K562 (cell line): ENCODE results near the gene CLTC. TPM values are rescaled to one million over a fixed set of nuclear protein-coding genes. Genes with fewer than 3 reads are reported as not detected.

Experiments
- ATAC-seq: fragments of 200-7000 bp; cut with Tn5 transposase; 3 replicates; pipeline ENCODE4 v1.9.1; 2020; ENCODE audit warnings: moderate library complexity
- BruUV-seq: library from RNA; stranded (reverse); fragments of 400-500 nt; replicated peaks from 2 replicates; lab custom pipeline; 2021; lab: Mats Ljungman, UMichigan
- CTCF ChIA-PET: fragments of 300-600 bp; formaldehyde crosslinking; extraction: SDS; loops from one replicate; lab custom pipeline; 2021; ENCODE audit warnings: low intra/inter-chr PET ratio; lab: Yijun Ruan, JAX
- POLR2A ChIA-PET: fragments of 300-600, 350-650 bp; sonication (Branson Sonifier 250); formaldehyde crosslinking; extraction: SDS; loops from one replicate; lab custom pipeline; 2021; ENCODE audit warnings: antibody characterized with exemption, inconsistent platforms; lab: Yijun Ruan, JAX
- DNase-seq, 4 experiments: peaks; one replicate each; pipeline versions ENCODE4 v3.0.0 to v3.0.0-alpha.2; 2011 to 2018; ENCODE audit warnings: low spot score in 3 of 4, mixed read lengths in 3 of 4; ENCODE audit errors: extremely low read depth in 1 of 4
- FAIRE-seq: peaks from 2 replicates; lab custom pipeline; 2011; peaks lifted over from hg19 to GRCh38; lab: Jason Lieb, UNC
- H2AFZ ChIP-seq: 2 replicates; pipeline ENCODE4 v1.6.0; 2011; ENCODE audit warnings: low read depth, low read length, control low read depth, inconsistent platforms
- H3K27ac ChIP-seq: fragments of 200-600 bp; 3 replicates; pipeline ENCODE4 v1.8.0; 2011; ENCODE audit warnings: low read depth, mild to moderate bottlenecking, control low read depth, inconsistent platforms, low read length, moderate library complexity, mixed read lengths; ENCODE audit errors: extremely low read depth
- H3K27me3 ChIP-seq, 2 experiments: fragments of 300-600 bp in 1 of 2; 2 replicates in 1 of 2; 3 replicates in 1 of 2; pipeline versions ENCODE4 v1.6.0 to v1.8.0; 2011; ENCODE audit warnings: inconsistent platforms in 2 of 2, low read length in 2 of 2, mild to moderate bottlenecking in 1 of 2, mixed read lengths in 1 of 2, moderate library complexity in 1 of 2; ENCODE audit not compliant: control insufficient read depth in 2 of 2, insufficient read depth in 2 of 2
- H3K36me3 ChIP-seq: fragments of 300-600 bp; 3 replicates; pipeline ENCODE4 v1.8.0; 2011; ENCODE audit warnings: mild to moderate bottlenecking, low read length, inconsistent platforms; ENCODE audit not compliant: control insufficient read depth, insufficient read depth
- H3K4me1 ChIP-seq, 2 experiments: fragments of 200-600 bp in 1 of 2; replicated peaks in 1 of 2; 2 replicates in 1 of 2; 3 replicates in 1 of 2; pipeline versions ENCODE4 v1.5.1 to v1.8.0; 2011; ENCODE audit warnings: inconsistent platforms in 2 of 2, low read length in 2 of 2, mild to moderate bottlenecking in 1 of 2, mixed read lengths in 1 of 2, moderate library complexity in 1 of 2; ENCODE audit not compliant: control insufficient read depth in 2 of 2, insufficient read depth in 2 of 2
- H3K4me2 ChIP-seq: 2 replicates; pipeline ENCODE4 v1.6.1; 2011; ENCODE audit warnings: low read length, control low read depth, inconsistent platforms, mixed read lengths; ENCODE audit not compliant: insufficient read depth
- H3K4me3 ChIP-seq: fragments of 200-600 bp; sonication (generic), shearing (Covaris generic); 2 replicates; pipeline ENCODE4 v1.5.1; 2016; ENCODE audit warnings: control low read depth, inconsistent platforms
- H3K79me2 ChIP-seq: fragments of 200-600 bp; 3 replicates; pipeline ENCODE4 v1.8.0; 2011; ENCODE audit warnings: low read length, inconsistent platforms; ENCODE audit not compliant: control insufficient read depth, insufficient read depth
- H3K9ac ChIP-seq, 2 experiments: 2 replicates each; pipeline versions ENCODE4 v1.6.0 to v1.6.1; 2011; ENCODE audit warnings: low read depth in 2 of 2, low read length in 2 of 2, control low read depth in 1 of 2, inconsistent platforms in 1 of 2, mild to moderate bottlenecking in 1 of 2, mixed read lengths in 1 of 2; ENCODE audit not compliant: insufficient read depth in 1 of 2
- H3K9me1 ChIP-seq: one replicate; pipeline ENCODE4 v1.6.0; 2011; ENCODE audit warnings: inconsistent platforms, mild to moderate bottlenecking, low read length, moderate library complexity; ENCODE audit not compliant: control insufficient read depth, insufficient read depth
- H3K9me3 ChIP-seq: replicated peaks from 2 replicates; pipeline ENCODE4 v1.5.1; 2011; ENCODE audit warnings: low read depth, low read length, inconsistent platforms; ENCODE audit not compliant: control insufficient read depth, insufficient read depth
- H4K20me1 ChIP-seq: replicated peaks from 2 replicates; pipeline ENCODE4 v1.6.1; 2011; ENCODE audit warnings: low read length, inconsistent platforms, mixed read lengths; ENCODE audit not compliant: control insufficient read depth, insufficient read depth
- ARID2 ChIP-seq: fragments of 450-650 bp; IDR thresholded peaks from 2 replicates; pipeline ENCODE4 v1.6.1; 2017; ENCODE audit warnings: antibody characterized with exemption, mild to moderate bottlenecking
- CHD1 ChIP-seq: fragments of 200-600 bp; sonication (generic); IDR thresholded peaks from one replicate; pipeline ENCODE4 v1.6.1; 2012; ENCODE audit warnings: mild to moderate bottlenecking, moderate library complexity, low read length, inconsistent platforms
- DPF2 ChIP-seq: fragments of 450-650 bp; IDR thresholded peaks from 2 replicates; pipeline ENCODE4 v1.6.1; 2016
- ELF2 ChIP-seq: fragments of 250-450 bp; sonication (Bioruptor Pico); IDR thresholded peaks from 2 replicates; pipeline ENCODE4 v1.5.0; 2021; ENCODE audit warnings: mild to moderate bottlenecking
- ESRRB ChIP-seq: fragments of 250-450 bp; sonication (Bioruptor Pico); IDR thresholded peaks from 2 replicates; pipeline ENCODE4 v1.5.0; 2020; ENCODE audit warnings: mild to moderate bottlenecking, moderate library complexity, borderline replicate concordance
- GTF2F1 ChIP-seq: IDR thresholded peaks from 2 replicates; pipeline ENCODE4 v1.6.1; 2011; ENCODE audit warnings: low read depth, low read length, improper control_type of control experiment
- KLF10 ChIP-seq: fragments of 250-450 bp; sonication (Bioruptor Pico); IDR thresholded peaks from 2 replicates; pipeline ENCODE4 v1.6.1; 2021; ENCODE audit warnings: matching md5 sums
- NFE2 ChIP-seq: IDR thresholded peaks from 2 replicates; pipeline ENCODE4 v1.6.1; 2014; ENCODE audit warnings: antibody characterized with exemption, low read depth
- POLR2A ChIP-seq: fragments of 450-650 bp; conservative IDR thresholded peaks from 2 replicates; pipeline ENCODE4 v1.6.1; 2016
- PRPF4 ChIP-seq: fragments of 200-400 bp; formaldehyde crosslinking; IDR thresholded peaks from one replicate; pipeline ENCODE4 v1.6.1; 2017; ENCODE audit warnings: low read length, low read depth, mild to moderate bottlenecking; ENCODE audit not compliant: insufficient read depth, poor library complexity, severe bottlenecking
- SAP30 ChIP-seq: fragments of 200-600 bp; sonication (generic); IDR thresholded peaks from 2 replicates; pipeline ENCODE4 v1.6.1; 2012; ENCODE audit warnings: borderline replicate concordance, low read depth, mild to moderate bottlenecking, moderate library complexity, low read length, control low read depth, inconsistent platforms; ENCODE audit not compliant: insufficient read depth, poor library complexity, severe bottlenecking
- TAL1 ChIP-seq: fragments of 450-650 bp; IDR thresholded peaks from 2 replicates; pipeline ENCODE4 v1.6.1; 2016; ENCODE audit warnings: mild to moderate bottlenecking
- TBL1XR1 ChIP-seq, 2 experiments: IDR thresholded peaks; 2 replicates each; pipeline ENCODE4 v1.6.1; 2012; ENCODE audit warnings: improper control_type of control experiment in 2 of 2, low read length in 2 of 2, mild to moderate bottlenecking in 1 of 2
- ZBTB17 ChIP-seq: fragments of 450-650 bp; formaldehyde crosslinking; IDR thresholded peaks from 2 replicates; pipeline ENCODE4 v1.4.0; 2020; ENCODE audit warnings: mild to moderate bottlenecking
- ZFX ChIP-seq: sonication (generic); formaldehyde crosslinking; IDR thresholded peaks from 2 replicates; pipeline ENCODE4 v1.8.0; 2022; ENCODE audit warnings: mild to moderate bottlenecking, missing genetic modification reagents, moderate library complexity
- ZNF175 ChIP-seq: fragments of 200-800 bp; sonication (Bioruptor generic); IDR thresholded peaks from 2 replicates; pipeline ENCODE4 v1.6.1; 2016; ENCODE audit warnings: low read depth, mild to moderate bottlenecking, missing genetic modification characterization, missing compliant biosample characterization
- ZNF280B ChIP-seq: fragments of 250-450 bp; sonication (Bioruptor Pico); IDR thresholded peaks from 2 replicates; pipeline ENCODE4 v1.5.1; 2021; ENCODE audit warnings: mild to moderate bottlenecking
- ZNF609 ChIP-seq: sonication (generic); formaldehyde crosslinking; IDR thresholded peaks from 2 replicates; pipeline ENCODE4 v1.8.1; 2023; ENCODE audit warnings: missing genetic modification reagents, mild to moderate bottlenecking, borderline replicate concordance
- WGBS: fragments of 100-300 bp; shearing (Covaris generic); methylation state at CpG from one replicate; pipeline ENCODE4 v1.1.6; 2016; ENCODE audit warnings: low coverage, mixed read lengths; ENCODE audit not compliant: insufficient coverage; ENCODE audit errors: missing lambda C conversion rate; 5-methylcytosine and 5-hydroxymethylcytosine counted together
- in situ Hi-C: fragments of 300-500 bp; cut with MboI; formaldehyde crosslinking; loops from 4 replicates; pipeline ENCODE4 v1.15.0; 2018; ENCODE audit warnings: inconsistent platforms, mixed read lengths
- intact Hi-C: fragments of 100-400 bp; cut with micrococcal nuclease; formaldehyde crosslinking; loops from 2 replicates; pipeline ENCODE4 v1.14.2; 2022
- polyA plus RNA-seq, 8 experiments: library from polyadenylated mRNA; depleted of rRNA in 4 of 8; stranded (reverse) in 5 of 8; unstranded in 3 of 8; fragments of >200 nt; fragmentation: Nextera tagmentation in 2 of 8; fragmentation: Illumina TruSeq in 1 of 8; extraction: Ambion mirVana in 2 of 8; extraction: Trizol in 1 of 8; gene quantifications; 2 replicates each; pipeline versions ENCODE4 v1.2.1 to v1.2.3, GENCODE V29; 2011 to 2014; ENCODE audit warnings: inconsistent platforms in 1 of 8, missing spikeins in 1 of 8
- total RNA-seq, 7 experiments: library from RNA; depleted of rRNA in 6 of 7; stranded (reverse); fragments of >200 nt in 6 of 7; fragmentation: Illumina TruSeq in 2 of 7; extraction: Trizol in 2 of 7; gene quantifications; 2 replicates each; pipeline versions ENCODE4 v1.2.1 to v1.2.3, GENCODE V29; 2011 to 2021; ENCODE audit warnings: low replicate concordance in 1 of 7

CLTC gene
- total and polyA plus RNA-seq, 9 of the 15 experiments (the other 6 are each of a cell fraction or from before 2014, with no cell fraction given), result 115 to 267 (median 174) TPM

GRCh38 chr17:59707971-59708430, 88.3 kb downstream of the CLTC start:
- POLR2A ChIA-PET, result interaction anchor here (0.6 to 1.9 kb wide), 16 partner anchors 9 to 255 kb away, joined by 3 to 10 read pairs (median 3); partner anchors contain the start of gene CLTC
- WGBS, result under 1% methylated on average over 15 of the region's 15 CpGs
- TF ChIP-seq NFE2 (peak; percentile 48; the same call in 1 of the 2 replicates), TAL1 (no peak), ELF2 (CRISPR knock-in tag) (no peak), ZNF280B (CRISPR knock-in tag) (no peak), KLF10 (CRISPR knock-in tag) (no peak), SAP30 (peak; percentile 9), ESRRB (CRISPR knock-in tag) (no peak), TBL1XR1 (IDR thresholded peaks at IDR 0.05; ENCODE audit: low read length in 2 of 2) (no peak), CHD1 (no peak), ZNF609 (CRISPR knock-in tag) (no peak), ZNF175 (CRISPR knock-in tag) (no peak), POLR2A (no peak), GTF2F1 (no peak), PRPF4 (no peak), DPF2 (no peak), ZFX (CRISPR knock-in tag) (0 out of 2 replicates have a peak, but pooled peaks have one; percentile 28), ZBTB17 (CRISPR knock-in tag) (no peak), ARID2 (no peak)

More at GRCh38 chr17:59707971-59708430, 88.3 kb downstream of the CLTC start:
- no peaks in the 10 kb centered on the region for H3K9me1 ChIP-seq
- peak overlapping the region; percentile 99 for H3K27ac ChIP-seq
- no peaks in the 10 kb centered on the region for H3K9me3 ChIP-seq
- no peak for DNase-seq
- no peaks in the 10 kb centered on the region for H3K27me3 ChIP-seq
- ATAC-seq, result peak; percentile 0; the same call in 1 of the 3 replicates
- FAIRE-seq, result no peak
- H3K4me2 ChIP-seq, result peak overlapping the region; percentile 95
- H3K4me1 ChIP-seq, result peaks cover 15 to 18% of the 10 kb centered on the region in 2 experiments; a peak in 3 of 5 replicates
- CTCF ChIA-PET, result no interaction called here
- H3K4me3 ChIP-seq, result peak overlapping the region; percentile 92
- BruUV-seq, result no TSS peak
- peaks cover 98% of the 10 kb centered on the region for H3K79me2 ChIP-seq
- H3K36me3 ChIP-seq, result peaks cover 29% of the 10 kb centered on the region; the same call in 2 of the 3 replicates
- H2AFZ ChIP-seq, result peak overlapping the region; percentile 91
- H3K9ac ChIP-seq, result peak overlapping the region; percentile 95 to 100
- in situ Hi-C loops (no loop called here), intact Hi-C loops (loop anchor here (2.0 to 5.0 kb wide), 2 partner anchors 23 to 129 kb away; no protein-coding TSS in a partner anchor)
- peaks cover 11% of the 10 kb centered on the region; the same call in 1 of the 2 replicates for H4K20me1 ChIP-seq
